Middle frontal gyrus (tissue), 1 donor: Measurements from ENCODE around the gene FIZ1.
"Not testable (repeated sequence)": the region's sequence is repeated elsewhere in the genome, so short reads cannot be mapped to it uniquely, and the experiment has no call there.

ENCODE experiments used
- DNase-seq: peaks from one replicate; pipeline ENCODE4 v3.0.0-alpha.2; 2015; ENCODE audit warnings: low spot score; ENCODE audit errors: extremely low spot score

The FIZ1 gene

DNA sequence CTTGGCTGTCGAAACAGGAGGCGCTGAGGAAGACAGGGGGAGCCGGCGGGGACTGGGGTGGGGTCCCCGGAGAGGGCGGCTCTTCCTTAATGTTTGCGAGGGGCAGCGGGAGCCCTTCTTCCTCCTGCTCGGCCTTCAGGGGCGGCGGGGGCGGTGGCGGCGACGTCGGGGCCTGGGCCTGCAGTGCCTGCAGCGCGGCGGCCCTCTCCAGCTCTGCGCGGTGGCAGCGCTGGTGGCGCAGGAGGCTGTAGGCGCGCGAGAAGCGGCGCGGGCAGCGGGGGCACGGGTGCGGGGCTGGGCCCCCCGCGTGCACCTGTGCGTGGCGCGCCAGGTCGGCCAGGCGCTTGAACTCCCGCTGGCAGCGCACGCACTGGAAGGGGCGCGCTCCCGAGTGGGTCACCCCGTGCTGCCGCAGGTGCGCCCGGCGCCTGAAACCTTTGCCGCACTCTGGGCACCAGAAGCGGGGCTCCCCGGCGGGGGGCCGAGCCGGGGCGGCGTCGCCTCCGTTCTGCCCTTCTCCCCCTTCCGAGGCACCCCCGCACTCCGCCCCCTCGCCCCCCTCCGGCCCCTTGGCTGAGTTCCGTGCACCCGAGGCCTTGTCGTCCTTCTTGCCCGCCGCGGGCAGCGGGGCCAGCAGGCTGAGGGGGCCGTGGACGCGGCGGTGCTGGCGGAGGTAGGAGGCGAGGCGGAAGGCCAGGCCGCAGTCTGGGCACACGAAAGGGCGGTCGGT, 21.1 kb downstream of the FIZ1 start:
- no peak for DNase-seq

DNA sequence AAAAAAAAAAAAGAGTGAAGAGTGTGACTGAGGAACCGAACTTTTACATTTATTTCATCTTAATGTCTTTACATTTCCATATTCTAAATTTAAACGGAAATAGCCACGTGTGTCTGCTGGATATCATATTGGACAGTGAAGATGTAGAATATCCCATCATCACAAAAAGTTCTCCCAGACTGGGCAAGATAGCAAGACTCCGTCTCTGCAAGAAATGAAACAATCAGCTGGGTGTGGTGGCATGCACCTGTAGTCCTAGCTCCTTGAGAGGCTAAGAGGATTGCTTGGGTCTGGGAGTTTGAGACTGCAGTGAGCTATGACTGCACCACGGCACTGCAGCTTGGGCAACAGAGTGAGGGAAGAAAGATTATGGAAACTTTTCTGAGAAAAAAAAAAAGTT, 22.6 kb downstream of the FIZ1 start:
- no peak for DNase-seq

DNA sequence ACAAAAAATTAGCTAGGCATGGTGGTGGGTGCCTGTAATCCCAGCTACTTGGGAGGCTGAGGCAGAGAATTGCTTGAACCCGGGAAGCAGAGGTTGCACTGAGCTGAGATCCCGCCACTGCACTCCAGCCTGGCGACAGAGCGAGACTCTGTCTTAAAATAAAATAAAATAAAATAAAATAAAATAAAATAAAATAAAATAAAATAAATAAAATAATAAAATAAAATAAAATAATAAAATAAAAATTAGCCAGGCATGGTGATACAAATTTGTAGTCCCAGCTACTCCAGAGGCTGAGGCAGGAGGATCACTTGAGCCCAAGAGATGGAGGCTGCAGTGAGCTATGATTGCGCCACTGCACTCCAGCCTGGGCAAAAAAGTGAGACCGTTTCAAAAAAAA, 25.4 kb downstream of the FIZ1 start:
- not testable (repeated sequence) for DNase-seq

DNA sequence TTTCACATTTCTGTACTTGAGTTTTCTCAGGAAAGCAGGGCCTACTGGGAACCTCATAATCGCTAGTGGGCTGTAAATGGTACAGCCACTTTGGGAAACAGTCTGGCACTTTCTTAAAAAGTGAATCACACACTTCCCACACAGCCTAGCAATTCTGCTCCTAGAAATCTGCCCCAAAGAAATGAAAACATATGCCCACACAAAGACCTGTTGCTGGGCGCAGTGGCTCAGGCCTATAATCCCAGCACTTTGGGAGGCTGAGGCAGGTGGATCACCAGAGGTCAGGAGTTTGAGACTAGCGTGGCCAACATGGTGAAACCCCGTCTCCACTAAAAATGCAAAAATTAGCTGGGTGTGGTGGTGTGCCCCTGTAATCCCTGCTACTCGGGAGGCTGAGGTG, 29.8 kb downstream of the FIZ1 start:
- DNase-seq: not testable (repeated sequence)

DNA sequence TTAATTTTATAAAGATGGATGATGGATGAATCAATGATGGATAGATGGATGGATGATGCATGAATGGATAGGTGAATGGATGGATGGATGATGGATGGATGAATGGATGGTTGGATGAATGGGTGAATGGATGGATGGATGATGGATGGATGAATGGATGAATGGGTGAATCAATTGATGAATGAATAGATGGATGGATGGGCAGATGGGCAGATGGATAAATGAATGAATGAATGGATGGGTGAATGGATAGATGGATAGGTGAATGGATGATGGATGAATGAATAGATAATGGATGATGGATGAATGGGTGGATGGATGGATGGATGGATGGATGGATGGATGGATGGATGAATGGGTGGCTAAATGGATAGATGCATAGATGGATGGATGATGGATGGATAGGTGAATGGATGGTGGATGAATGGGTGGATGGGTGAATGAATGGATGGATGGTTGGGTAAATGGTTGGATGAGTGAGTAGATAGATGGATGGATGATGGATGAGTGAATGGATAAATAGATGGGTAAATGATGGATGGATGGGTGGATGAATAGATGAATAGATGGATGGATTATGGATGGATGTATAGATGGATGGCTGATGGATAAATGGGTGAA, 31.5 kb downstream of the FIZ1 start:
- DNase-seq: no peak

DNA sequence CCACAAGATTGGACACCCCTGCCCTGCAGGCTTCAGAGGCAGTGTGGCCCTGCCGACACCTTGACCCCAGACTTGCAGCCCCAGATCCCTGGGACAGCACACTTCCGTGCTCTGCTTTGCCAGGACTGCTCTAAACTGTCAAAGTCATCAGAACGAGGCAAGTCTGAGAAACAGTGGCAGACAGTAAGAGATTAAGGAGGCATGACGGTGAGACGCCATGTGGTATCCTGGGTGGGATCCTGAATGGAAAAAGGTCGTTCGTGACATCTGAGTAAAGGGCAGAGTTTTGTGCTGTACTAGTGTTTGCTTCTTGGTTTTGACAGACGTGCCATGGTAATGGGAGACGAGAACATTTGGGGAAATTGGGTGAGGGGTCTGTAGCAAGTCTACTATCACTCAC, 32.5 kb downstream of the FIZ1 start:
- DNase-seq: no peak

DNA sequence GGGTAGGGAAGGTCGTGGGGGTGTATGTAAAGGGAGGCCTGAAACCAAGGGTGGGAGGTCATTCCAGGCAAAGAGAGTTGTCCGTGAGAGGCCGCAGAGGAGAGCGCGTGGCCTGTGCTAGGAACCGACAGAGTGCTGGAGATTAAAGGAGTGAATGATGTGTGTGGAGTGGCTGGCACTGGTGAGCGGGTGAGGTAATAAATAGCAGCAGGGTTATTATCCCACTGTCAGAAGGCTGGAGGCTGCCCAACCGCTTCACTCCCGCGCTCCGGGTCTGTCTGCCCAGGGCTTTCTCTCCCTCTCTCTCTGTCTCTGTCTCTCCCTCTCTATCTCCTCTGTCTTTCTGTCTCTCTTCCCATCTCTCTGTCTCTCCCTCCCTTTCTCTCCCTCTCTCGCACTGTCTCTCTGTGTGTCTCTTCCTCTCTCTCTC, 36.0 kb downstream of the FIZ1 start:
- DNase-seq: no peak

DNA sequence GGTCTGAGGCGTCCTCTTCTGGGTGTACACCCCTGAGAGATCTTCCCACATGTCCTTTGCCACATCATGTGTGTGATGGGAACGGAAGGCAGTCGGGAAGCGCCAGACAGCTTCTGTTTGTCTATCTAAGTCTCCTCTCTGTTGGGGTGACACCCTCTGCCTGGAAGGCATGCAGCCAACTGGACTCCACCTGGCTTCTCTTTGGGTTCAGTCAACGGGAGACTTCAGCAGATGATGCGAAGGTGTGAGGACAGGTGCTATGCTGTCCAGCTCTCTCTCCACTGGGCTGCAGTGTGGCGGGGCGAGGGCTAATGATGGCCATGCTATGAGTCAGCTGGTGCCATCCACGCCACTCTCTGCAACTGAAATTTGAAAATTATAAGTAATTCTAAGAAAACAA, 39.6 kb downstream of the FIZ1 start:
- no peak for DNase-seq

DNA sequence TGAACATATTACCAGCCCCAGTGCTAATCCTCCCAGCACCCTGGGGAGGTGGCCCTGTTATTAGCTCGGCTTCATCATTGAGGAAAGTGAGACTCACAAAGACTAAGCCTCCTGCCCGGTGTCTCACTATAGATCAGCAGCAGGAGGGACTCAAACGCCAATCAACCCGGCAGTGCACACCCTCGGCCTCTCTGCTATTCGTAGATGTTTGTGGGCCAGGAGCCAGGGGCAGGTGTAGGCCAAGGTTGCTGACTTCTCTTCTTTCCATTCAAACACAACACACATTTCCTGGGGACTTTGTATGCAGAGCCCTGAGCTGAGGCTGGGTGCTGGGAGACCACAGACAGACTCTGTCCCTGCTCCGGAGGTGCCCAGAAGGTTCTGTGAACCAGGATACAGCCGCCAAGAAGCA, 44.6 kb downstream of the FIZ1 start:
- DNase-seq: no peak

DNA sequence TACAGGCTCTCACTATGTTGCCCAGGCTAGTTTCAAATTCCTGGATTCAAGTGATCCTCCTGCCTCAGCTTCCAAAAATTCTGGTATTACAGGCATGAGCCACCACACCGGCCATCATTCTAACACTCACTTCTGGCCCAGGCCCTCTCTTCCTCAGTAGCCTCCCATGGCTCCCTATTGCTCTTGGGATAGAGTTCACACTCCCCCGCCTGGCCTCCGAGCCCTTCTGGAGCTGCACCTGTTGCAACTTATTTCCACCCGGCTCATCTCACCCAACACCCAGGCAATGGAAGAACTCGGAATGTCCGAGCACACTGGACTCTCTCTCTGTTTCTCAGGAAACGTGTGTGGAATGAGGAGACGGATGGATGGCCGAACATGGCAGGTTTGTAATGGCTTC, 45.0 kb downstream of the FIZ1 start:
- DNase-seq: no peak

DNA sequence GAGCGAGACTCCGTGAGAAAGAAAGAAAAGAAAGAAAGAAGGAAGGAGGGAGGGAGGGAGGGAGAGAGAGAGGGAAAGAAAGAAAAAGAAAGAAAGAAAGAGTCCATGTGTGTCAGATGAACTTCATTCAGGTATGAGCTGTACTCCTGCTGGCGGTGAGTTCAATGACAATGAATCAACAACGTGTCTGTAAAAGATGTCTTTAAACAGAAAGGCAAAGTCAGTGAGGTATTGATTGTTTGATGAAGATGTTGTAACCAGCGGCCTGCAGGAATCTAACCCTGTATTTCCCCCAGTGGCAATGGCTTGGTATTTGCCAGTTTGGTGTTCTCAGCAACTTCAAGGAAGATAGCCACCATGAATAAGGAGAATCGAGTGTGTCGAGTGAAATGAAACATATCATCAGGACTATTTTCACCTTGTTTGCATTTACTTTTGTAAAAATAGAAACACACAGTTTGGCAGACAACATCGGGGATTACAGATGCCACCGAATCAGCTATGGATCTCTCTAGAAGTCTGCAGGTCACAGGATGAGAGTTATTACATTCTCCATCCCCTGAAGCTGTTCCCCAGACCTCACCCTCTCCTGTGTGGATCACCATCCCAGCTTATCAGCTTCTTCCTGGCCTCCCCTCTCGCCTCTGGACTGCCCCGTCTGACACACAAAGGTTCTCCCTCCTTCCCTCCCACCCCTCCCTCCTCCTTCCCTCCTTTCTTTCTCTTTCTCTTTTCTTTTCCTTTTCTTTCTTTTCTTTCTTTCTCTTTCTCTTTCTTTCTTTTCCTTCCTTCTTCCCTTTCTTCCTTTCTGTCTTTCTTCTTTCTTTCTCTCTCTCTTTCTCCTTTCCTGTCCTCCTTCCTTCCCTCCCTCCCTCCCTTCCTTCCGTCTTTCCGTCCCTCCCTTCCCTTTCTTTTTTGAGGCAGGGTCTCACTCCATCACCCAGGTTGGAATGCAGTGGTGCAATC, 45.8 kb downstream of the FIZ1 start:
- no peak for DNase-seq

DNA sequence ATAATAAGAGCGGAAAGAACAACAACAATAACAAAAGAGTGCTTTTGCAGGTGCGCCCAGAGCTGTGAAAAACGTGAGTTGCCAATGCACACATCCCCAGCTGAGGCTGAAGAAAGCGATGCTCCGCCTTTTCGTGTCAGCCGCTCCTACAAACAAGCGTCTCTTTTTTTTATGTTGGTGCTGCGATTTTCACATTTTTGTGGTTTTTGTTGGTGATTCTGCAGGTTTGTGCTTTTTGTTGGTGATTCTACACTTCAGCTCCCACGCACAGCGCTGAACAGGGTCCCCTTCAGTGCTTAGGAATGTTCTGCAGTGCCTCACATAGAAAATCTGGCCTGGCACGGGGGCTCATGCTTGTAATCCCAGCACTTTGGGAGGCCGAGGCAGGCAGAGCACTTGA, 46.7 kb downstream of the FIZ1 start:
- DNase-seq: no peak

DNA sequence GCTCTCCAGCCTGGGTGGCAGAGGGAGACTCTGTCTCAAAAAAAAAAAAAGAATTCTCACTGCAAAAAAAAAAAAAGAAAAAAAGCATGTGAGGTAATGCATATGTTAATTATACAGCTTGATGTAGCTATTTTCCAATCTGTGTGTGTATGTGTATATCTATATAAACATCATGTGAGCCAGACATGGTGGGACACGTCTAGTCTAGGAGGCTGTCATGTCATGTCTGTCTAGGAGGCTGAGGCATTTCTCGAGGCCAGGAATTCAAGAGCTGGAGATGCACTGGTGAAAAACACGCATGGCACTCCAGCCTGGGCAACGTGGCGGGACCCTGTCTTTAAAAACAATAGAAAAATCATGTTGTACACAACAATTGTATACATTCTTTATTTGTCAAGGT, 47.1 kb downstream of the FIZ1 start:
- no peak for DNase-seq

DNA sequence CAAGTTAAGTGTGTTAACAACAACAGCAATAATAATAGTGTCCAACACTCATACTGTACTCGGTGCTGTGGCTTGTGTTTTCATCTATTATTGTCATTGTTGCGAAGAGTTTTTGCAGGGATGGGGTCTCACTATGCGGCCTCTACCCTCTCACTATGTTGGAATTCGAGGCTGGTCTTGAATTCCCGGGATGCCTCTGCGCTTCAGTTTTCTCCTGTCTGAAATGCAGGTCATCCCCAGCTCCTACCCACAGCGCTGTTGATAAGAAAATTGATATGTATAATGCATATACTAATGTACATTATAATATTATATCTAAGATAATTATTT, 49.0 kb downstream of the FIZ1 start:
- DNase-seq: no peak

DNA sequence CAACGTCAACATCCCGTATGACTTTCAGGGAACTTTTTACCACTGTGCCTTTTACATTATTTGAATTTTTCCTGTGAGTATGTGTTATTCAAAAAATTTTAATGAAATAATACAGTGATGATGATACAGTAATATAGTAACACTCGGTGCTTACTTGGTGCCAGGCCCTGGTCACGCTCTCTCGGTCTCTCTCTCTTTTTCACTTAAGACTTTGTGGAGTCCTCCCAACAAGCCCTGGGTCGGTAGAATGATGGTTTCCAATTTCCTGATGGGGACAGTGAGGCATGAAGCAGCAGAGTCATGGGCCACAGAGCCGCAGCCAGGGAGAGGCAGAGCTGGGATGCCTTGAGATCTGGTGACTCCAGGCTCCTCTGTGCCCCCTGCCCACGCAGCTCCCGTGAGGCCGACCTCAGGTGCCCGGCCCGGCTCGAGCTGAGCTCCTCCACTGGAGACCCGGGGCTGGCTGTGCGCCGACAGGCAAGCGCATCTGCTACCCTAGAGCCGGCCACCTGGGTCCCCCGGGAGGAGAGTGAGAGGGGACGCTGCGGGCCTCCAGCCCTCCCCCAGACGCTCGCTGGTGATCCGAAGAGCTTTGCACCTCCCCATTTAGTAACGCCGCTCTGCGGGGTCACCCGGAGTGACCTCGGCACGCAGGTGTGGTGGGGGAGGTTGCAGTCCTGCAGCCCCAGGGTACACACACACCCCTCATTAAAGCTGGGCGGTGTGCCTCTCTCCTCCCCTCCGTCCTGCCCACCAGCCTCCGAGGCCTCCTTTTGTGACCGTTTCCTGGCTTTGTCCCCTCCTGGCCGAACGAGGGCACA, 49.6 kb downstream of the FIZ1 start:
- DNase-seq: no peak

DNA sequence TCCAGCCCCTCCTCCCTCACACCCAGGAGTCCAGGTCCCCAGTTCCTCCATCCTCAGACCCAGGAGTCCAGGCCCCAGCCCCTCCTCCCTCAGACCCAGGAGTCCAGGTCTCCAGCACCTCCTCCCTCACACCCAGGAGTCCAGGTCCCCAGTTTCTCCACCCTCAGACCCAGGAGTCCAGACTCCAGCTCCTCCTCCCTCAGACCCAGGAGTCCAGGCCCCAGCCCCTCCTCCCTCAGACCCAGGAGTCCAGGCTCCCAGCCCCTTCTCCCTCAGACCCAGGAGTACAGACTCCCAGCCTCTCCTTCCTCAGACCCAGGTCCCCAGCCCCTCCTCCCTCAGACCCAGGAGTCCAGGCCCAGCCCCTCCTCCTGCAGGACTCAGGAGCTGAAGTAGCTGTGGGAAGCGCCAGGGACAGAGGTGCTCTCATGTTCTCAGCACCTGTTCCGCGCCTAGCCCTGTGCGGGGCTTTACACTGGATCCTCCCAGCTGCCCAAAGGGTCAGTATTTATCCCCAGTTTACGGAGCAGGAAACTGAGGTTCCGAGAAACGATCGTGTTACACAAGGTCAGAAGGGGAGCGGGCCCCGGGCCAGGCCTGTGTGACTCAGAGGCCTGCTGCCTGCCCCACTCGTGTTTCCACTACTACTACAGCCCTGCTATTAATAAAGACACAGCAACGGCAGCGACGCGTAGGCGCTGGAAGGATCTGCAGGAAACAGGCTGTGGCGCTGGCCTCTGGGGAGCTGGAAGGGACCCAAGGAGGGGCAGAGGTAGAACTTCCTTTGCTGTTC, 52.3 kb downstream of the FIZ1 start:
- DNase-seq: no peak

DNA sequence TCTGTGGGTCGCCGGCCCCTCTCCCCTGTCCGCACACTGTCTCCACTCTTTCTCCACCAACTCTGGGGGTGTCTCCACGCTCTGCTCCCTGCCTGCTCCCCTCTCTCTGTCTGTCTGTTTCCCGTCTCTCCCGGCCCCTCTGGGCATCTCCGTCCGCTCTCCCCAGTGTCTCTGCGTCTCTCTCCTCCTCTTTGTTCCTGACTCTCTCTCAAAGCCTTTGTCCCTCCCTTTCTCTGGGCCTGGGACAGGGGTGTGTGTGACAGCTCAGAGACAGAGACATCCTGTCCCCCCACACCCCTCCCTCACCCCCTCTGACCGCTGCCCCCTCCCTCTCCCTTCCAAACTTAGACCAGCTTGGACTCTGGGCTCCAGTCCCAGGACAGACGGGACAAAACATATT, 53.3 kb downstream of the FIZ1 start:
- DNase-seq: no peak

DNA sequence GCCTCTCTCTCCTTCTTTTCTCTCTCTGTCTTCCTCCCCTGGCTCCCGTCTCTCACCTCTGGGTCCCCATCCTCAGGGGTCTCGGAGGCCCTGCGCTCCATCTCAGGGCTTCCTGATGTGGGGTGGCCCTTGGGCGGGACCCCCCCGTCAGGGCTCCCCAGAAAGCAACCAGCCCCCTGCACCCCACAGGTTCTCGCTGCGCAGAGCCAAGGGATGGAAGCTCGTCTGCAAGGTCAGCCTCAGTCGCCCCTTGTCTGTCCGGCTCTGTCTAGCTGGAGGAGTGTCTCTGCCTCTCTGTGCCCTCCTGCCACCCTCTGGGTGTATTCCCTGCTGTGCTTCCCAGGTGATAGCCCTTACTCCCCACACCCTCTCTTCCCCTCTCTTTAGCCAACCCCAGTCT, 53.9 kb downstream of the FIZ1 start, which contains the start of gene SBK3:
SBK3 (minus strand) TSS at position 101 of the 400 bp plus-strand sequence; CDS start at position 101, 0 bp downstream.
- DNase-seq: no peak

DNA sequence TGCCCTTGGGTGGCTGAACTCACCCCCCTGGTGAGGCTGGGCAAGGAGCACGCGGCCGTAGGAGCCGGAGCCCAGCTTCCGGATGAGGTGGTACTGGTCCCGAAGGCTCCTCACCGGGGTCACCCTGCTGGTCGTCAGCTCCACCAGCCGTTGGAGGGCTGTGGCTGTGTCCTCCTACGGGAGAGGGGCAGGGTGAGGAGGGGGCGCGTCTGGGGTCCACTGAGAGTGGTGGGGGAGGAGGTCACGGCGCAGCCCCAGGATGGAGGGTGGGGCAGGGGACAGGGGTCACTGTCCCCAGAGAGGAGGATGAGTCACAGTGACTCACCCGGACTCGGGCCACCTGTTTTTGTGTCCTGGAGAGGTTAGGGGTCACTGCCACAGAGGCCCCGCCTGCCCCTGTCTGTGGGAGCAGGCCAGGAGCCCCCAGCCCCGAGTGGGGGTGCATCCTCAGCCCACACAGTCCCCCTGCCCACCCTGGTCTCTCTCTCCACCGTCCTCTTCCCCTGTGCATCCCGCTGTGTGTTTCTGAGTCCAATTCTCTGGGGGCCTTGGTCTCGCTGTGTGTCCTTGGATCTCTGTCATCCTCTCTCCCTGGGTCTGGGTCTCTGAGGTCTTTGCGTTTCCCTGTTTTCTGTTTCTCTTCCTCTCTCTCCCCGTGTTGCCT, 54.4 kb downstream of the FIZ1 start:
- DNase-seq: no peak

DNA sequence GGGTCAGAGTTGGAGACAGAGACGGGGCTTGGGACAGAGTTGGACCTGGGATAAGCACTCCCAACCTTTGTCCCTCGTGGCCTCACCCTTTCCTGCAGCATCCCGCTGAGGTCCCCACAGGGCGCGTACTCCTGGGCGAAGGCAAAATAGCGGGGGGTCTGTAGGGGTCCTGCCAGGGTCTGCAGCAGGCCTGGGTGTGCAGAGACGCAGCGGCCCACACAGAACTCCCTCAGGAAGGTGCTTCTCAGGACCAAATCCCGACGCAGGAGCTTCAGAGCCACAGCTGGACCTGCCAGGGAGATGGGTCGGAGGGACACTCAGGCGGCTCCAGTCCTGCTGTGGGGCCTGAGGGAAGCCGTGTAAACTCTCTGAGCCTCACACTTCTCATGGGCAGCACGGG, 55.3 kb downstream of the FIZ1 start:
- DNase-seq: no peak
